BLaER1 (cell line): ENCODE measurements around the gene ZNRF3.
"Not testable (repeated sequence)": the region's sequence is repeated elsewhere in the genome, so short reads cannot be mapped to it uniquely, and the experiment has no call there.

Experiments
- H3K27ac ChIP-seq: shearing (Covaris generic); formaldehyde crosslinking; 2 replicates; pipeline ENCODE4 v1.8.1; 2022
- H3K27me3 ChIP-seq: shearing (Covaris generic); formaldehyde crosslinking; 2 replicates; pipeline ENCODE4 v1.8.1; 2022
- H3K36me3 ChIP-seq: shearing (Covaris generic); formaldehyde crosslinking; 2 replicates; pipeline ENCODE4 v1.8.1; 2022
- H3K4me1 ChIP-seq: shearing (Covaris generic); formaldehyde crosslinking; 2 replicates; pipeline ENCODE4 v1.8.1; 2022
- H3K4me2 ChIP-seq: shearing (Covaris generic); formaldehyde crosslinking; 2 replicates; pipeline ENCODE4 v1.8.1; 2022
- H3K4me3 ChIP-seq: shearing (Covaris generic); formaldehyde crosslinking; 2 replicates; pipeline ENCODE4 v1.8.1; 2022
- H3K9ac ChIP-seq: shearing (Covaris generic); formaldehyde crosslinking; 2 replicates; pipeline ENCODE4 v1.8.1; 2022
- H3K9me3 ChIP-seq: shearing (Covaris generic); formaldehyde crosslinking; 2 replicates; pipeline ENCODE4 v1.8.1; 2022
- H4K20me1 ChIP-seq: shearing (Covaris generic); formaldehyde crosslinking; 2 replicates; pipeline ENCODE4 v1.8.1; 2022
- Cebpa-rat ChIP-seq: shearing (Covaris generic); IDR thresholded peaks from 2 replicates; pipeline ENCODE4 v1.8.1; 2022

ZNRF3 gene

GRCh38 chr22:29080106-29080975, 197.0 kb downstream of the ZNRF3 start:
- Histone ChIP-seq H3K36me3 (no peaks in the 10 kb centered on the region), H3K4me1 (no peaks in the 10 kb centered on the region), H3K9ac (no peak overlapping the region), H3K9me3 (no peaks in the 10 kb centered on the region), H3K4me3 (no peak overlapping the region), H3K27ac (no peak overlapping the region), H3K27me3 (peaks cover 11% of the 10 kb centered on the region), H3K4me2 (no peak overlapping the region), H4K20me1 (no peaks in the 10 kb centered on the region)
- TF ChIP-seq Cebpa-rat: no peak

- no peak overlapping the region for H3K27ac ChIP-seq
- H3K27me3 ChIP-seq: no peaks in the 10 kb centered on the region
- no peak overlapping the region for H3K4me2 ChIP-seq
- H4K20me1 ChIP-seq: no peaks in the 10 kb centered on the region
- no peak for TF ChIP-seq Cebpa-rat
- no peak overlapping the region for H3K9ac ChIP-seq
- H3K4me3 ChIP-seq: no peak overlapping the region
- H3K4me1 ChIP-seq: no peaks in the 10 kb centered on the region
- H3K36me3 ChIP-seq: no peaks in the 10 kb centered on the region
- no peaks in the 10 kb centered on the region for H3K9me3 ChIP-seq
Measured at GRCh38 chr22:29081517-29082236, 198.3 kb downstream of the ZNRF3 start.

- Histone ChIP-seq H3K27me3 (no peaks in the 10 kb centered on the region), H3K4me3 (no peak overlapping the region), H3K9me3 (no peaks in the 10 kb centered on the region), H3K36me3 (no peaks in the 10 kb centered on the region), H3K4me1 (no peaks in the 10 kb centered on the region), H3K9ac (no peak overlapping the region), H3K4me2 (no peak overlapping the region), H4K20me1 (no peaks in the 10 kb centered on the region), H3K27ac (no peak overlapping the region)
- no peak for TF ChIP-seq Cebpa-rat
Measured at GRCh38 chr22:29082826-29083545, 199.6 kb downstream of the ZNRF3 start.

- not testable (repeated sequence) for H3K9ac ChIP-seq, H3K27me3 ChIP-seq, H3K27ac ChIP-seq, H3K9me3 ChIP-seq, H4K20me1 ChIP-seq, H3K4me3 ChIP-seq, H3K4me1 ChIP-seq, H3K36me3 ChIP-seq, H3K4me2 ChIP-seq
Measured at GRCh38 chr22:29083576-29083932, 200.2 kb downstream of the ZNRF3 start.

- Histone ChIP-seq H3K27me3 (no peaks in the 10 kb centered on the region), H3K9ac (no peak overlapping the region), H3K27ac (no peak overlapping the region), H3K4me2 (no peak overlapping the region), H3K4me1 (no peaks in the 10 kb centered on the region), H3K9me3 (no peaks in the 10 kb centered on the region), H4K20me1 (no peaks in the 10 kb centered on the region), H3K4me3 (no peak overlapping the region), H3K36me3 (no peaks in the 10 kb centered on the region)
- TF ChIP-seq Cebpa-rat: no peak
Measured at GRCh38 chr22:29083933-29084591, 200.7 kb downstream of the ZNRF3 start.

- Histone ChIP-seq H3K27ac (no peak overlapping the region), H3K27me3 (no peaks in the 10 kb centered on the region), H3K4me2 (no peak overlapping the region), H3K36me3 (no peaks in the 10 kb centered on the region), H3K9me3 (no peaks in the 10 kb centered on the region), H3K4me1 (no peaks in the 10 kb centered on the region), H3K9ac (no peak overlapping the region), H3K4me3 (no peak overlapping the region), H4K20me1 (no peaks in the 10 kb centered on the region)
- TF ChIP-seq Cebpa-rat: no peak
Measured at GRCh38 chr22:29087012-29087411, 203.6 kb downstream of the ZNRF3 start.

GRCh38 chr22:29088809-29089208, 205.4 kb downstream of the ZNRF3 start:
- Histone ChIP-seq H3K9ac (no peak overlapping the region), H3K27me3 (no peaks in the 10 kb centered on the region), H3K27ac (no peak overlapping the region)

GRCh38 chr22:29089507-29089906, 206.1 kb downstream of the ZNRF3 start:
- Histone ChIP-seq H3K9ac (no peak overlapping the region), H3K4me3 (no peak overlapping the region), H3K27ac (no peak overlapping the region), H3K9me3 (no peaks in the 10 kb centered on the region), H3K27me3 (no peaks in the 10 kb centered on the region), H3K4me2 (no peak overlapping the region), H3K4me1 (no peaks in the 10 kb centered on the region), H4K20me1 (no peaks in the 10 kb centered on the region), H3K36me3 (no peaks in the 10 kb centered on the region)
- no peak for TF ChIP-seq Cebpa-rat

More at GRCh38 chr22:29088809-29089208, 205.4 kb downstream of the ZNRF3 start:
- Histone ChIP-seq H4K20me1 (no peaks in the 10 kb centered on the region), H3K36me3 (no peaks in the 10 kb centered on the region), H3K4me2 (no peak overlapping the region), H3K4me1 (no peaks in the 10 kb centered on the region), H3K4me3 (no peak overlapping the region), H3K9me3 (no peaks in the 10 kb centered on the region)
- no peak for TF ChIP-seq Cebpa-rat

- Histone ChIP-seq H3K4me1 (no peaks in the 10 kb centered on the region), H3K4me3 (no peak overlapping the region), H3K9ac (no peak overlapping the region), H3K27ac (no peak overlapping the region), H4K20me1 (no peaks in the 10 kb centered on the region), H3K4me2 (no peak overlapping the region), H3K27me3 (no peaks in the 10 kb centered on the region), H3K36me3 (no peaks in the 10 kb centered on the region), H3K9me3 (no peaks in the 10 kb centered on the region)
- no peak for TF ChIP-seq Cebpa-rat
Measured at GRCh38 chr22:29090039-29090438, 206.7 kb downstream of the ZNRF3 start.
